GM18508 (cell line): ENCODE measurements around the gene F8.
"Not testable (repeated sequence)": the region's sequence is repeated elsewhere in the genome, so short reads cannot be mapped to it uniquely, and the experiment has no call there.

Experiments
- ATAC-seq: cut with Tn5 transposase; IDR thresholded peaks from one replicate; pipeline ENCODE4 v1.9.1; 2021; ENCODE audit warnings: moderate number of reproducible peaks; ENCODE audit not compliant: insufficient read depth, unreplicated experiment

Gene F8

DNA sequence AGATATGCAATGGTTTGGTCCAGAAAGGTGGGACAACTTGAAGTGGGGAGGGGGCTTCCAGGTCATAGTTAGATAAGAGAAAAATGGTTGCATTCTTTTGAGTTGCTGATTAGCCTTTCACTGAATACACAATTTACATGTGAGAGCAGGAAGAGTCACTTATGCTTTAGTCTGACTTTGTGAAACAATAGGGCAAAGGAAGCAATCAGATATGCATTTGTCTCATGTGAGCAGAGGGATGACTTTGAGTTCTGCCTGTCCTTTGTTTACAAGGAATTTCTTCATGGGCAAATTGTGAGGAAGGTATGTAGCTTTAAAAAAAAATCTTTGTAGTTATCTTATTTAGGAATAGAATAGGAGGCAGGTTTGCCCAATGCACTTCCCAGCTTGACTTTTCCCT lies 201.0 kb downstream of the F8 start:
- no peak for ATAC-seq

- ATAC-seq = no peak
These were observed 202.7 kb downstream of the F8 start for GRCh38 chrX:154819771-154820341.

GRCh38 chrX:154818916-154819770 lies 203.4 kb downstream of the F8 start:
- ATAC-seq = no peak

DNA sequence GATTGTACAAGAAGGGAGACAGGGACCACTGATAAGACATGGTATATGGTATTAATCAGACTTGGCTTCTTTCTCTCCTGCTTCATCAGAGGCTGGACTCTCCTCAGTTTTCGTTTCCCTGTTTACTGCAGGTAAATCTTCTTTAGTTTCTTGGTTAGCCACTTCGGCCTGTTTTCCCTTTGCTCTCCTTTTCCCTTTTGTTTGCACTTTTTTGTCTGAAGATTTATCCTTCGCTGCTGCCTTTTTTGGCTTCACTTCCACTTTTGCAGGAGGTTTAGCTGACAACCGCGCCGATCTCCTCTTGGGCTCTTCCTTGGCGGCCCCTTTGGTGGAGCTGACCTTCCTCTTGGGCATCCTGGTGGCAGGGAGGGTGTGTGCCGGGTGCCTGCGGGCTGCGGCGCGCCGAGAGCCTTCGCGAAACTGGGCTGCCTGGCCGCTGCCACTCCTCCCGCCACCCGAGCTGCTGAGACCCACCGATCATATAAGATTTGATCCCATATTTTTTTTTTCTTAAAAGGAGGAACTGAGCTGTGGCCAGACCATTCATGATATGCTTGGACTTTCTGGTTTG lies 205.4 kb downstream of the F8 start:
- not testable (repeated sequence) for ATAC-seq

GRCh38 chrX:154816326-154816898 lies 206.1 kb downstream of the F8 start:
- ATAC-seq = not testable (repeated sequence)

DNA sequence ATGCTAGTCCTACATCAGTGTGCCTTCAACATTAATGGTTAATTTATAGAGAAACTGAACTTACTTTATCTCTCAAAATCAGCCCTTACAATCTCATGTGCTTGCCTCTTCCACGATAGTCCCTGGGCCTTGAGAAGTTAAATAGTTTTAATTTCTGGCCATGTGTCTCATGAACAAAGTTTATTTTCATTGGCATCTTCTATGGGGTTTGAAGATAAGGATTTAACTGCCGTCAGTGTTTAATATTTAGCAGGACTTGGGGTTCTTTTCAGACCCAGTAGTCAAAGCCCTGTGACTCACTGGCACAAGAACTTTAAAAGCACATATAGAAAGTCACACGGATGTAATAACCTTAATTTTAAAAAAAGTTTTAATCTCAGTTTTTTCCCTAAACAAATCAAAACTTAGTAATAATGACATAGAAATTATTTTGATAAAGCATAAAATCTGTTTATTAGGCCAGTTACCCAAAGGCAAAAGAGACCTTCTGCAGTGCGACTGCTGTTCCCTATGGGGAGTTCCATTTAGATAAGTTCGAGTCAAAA lies 207.2 kb downstream of the F8 start:
- no peak for ATAC-seq

DNA sequence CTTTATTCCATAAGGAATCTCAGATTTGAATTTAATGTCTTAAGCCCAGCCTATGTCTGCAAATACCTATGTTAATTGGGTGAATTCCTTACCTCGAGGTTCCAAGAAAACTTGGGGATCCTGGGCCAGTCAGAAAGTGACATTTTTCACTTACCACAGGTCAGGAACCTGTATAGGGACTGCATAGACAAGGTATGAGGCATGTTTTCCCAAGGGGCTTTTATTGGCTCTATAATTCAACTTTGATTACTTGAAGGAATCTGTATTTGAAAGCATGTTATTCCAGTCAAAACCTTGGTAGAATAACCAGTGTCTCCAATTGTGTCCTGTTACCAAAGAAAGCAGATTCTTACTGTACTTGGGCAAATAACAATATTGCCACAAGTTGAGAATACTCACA lies 208.7 kb downstream of the F8 start:
- ATAC-seq = no peak

DNA sequence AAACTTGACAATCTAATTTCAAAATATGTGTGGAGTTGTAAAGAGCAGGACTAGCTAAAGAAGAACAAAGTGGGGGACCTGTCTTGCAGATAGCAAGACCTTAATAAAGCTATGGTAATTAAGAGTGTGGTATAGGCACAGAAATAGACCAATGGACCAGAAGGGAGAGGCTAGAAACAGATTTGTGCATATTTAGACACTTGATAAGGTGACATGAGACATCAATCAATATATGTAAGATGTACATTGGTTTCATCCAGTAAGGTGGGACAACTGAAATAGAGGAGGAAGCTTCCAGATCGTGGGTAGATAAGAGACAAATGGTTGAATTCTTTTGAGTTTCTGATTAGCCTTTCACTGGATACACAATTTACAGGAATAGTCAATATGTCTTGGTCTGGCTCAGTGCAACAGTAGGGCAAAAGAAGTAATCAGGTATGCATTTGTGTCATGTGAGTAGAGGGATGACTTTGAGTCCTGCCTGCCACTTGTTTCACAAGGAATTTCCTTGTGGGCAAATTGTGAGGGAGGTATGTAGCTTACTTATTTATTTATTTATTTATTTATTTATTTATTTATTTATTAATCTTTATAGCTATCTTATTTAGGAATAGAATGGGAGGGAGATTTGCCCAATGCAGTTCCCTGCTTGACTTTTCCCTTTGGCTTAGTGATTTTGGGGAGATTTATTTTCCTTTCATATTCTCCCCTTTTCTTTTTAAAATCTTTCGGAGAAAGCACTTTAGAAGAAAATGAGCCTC lies 210.0 kb downstream of the F8 start:
- ATAC-seq = no peak

DNA sequence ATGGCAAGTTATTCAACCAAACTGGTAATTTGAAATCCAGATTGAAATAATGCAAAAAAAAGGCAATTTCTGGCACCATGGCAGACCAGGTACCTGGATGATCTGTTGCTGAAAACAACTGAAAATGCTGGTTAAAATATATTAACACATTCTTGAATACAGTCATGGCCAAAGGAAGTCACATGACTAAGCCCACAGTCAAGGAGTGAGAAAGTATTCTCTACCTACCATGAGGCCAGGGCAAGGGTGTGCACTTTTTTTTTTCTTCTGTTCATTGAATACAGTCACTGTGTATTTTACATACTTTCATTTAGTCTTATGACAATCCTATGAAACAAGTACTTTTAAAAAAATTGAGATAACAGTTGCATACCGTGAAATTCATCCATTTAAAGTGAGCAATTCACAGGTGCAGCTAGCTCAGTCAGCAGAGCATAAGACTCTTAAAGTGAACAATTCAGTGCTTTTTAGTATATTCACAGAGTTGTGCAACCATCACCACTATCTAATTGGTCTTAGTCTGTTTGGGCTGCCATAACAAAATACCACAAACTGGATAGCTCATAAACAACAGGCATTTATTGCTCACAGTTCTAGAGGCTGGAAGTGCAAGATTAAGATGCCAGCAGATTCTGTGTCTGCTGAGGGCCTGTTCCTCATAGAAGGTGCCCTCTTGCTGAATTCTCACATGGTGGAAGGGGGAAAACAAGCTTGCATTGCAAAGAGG lies 212.4 kb downstream of the F8 start:
- ATAC-seq = no peak

GRCh38 chrX:154806837-154807501 lies 215.6 kb downstream of the F8 start:
- no peak for ATAC-seq

DNA sequence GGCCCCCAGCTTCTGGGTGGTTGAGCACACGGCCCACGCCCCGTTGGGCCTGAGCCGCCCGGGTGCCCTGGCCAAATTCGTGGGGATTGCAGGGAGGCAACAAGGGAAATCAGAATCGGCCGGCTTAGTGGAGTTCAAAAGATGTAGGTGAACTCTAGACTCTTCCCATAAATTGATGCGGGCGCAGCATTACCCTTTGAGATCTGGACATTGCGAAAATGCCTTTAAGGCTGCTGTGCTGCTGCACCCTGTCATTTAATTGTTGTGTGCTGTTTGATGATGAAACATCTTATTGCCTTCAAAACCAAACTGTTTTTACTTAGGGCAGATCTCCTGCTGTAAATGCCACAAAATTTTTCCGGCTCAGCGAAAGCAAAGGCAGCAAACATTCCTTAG lies 216.8 kb downstream of the F8 start:
- ATAC-seq = no peak

- ATAC-seq = no peak
These were observed 217.4 kb downstream of the F8 start, which contains the start of gene MPP1 for GRCh38 chrX:154804957-154805695. MPP1 (minus strand) TSS chrX:154805485; CDS start chrX:154805373, 112 bp downstream.

GRCh38 chrX:154804261-154804956 lies 218.1 kb downstream of the F8 start:
- ATAC-seq = no peak

DNA sequence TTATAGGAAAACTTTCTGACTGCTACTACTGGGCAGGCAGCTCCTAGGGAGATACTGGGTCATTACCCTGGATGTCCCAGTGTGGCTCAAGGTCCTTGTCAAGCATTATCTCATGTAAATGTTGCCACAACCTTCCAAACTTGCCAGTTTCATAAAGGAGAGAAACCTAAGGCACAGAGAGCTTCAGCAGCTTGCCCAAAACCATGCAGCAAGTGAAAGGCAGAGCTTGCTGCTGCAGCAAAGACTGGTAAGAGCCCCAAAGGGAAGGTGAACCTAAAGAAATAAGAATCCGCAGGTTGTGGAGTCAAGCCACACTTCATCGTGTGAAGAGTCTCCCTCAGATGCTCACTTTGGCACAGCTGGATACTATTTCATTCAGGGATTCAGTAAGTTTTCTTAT lies 219.6 kb downstream of the F8 start:
- ATAC-seq = no peak

GRCh38 chrX:154800478-154801210 lies 221.9 kb downstream of the F8 start:
- ATAC-seq = no peak

DNA sequence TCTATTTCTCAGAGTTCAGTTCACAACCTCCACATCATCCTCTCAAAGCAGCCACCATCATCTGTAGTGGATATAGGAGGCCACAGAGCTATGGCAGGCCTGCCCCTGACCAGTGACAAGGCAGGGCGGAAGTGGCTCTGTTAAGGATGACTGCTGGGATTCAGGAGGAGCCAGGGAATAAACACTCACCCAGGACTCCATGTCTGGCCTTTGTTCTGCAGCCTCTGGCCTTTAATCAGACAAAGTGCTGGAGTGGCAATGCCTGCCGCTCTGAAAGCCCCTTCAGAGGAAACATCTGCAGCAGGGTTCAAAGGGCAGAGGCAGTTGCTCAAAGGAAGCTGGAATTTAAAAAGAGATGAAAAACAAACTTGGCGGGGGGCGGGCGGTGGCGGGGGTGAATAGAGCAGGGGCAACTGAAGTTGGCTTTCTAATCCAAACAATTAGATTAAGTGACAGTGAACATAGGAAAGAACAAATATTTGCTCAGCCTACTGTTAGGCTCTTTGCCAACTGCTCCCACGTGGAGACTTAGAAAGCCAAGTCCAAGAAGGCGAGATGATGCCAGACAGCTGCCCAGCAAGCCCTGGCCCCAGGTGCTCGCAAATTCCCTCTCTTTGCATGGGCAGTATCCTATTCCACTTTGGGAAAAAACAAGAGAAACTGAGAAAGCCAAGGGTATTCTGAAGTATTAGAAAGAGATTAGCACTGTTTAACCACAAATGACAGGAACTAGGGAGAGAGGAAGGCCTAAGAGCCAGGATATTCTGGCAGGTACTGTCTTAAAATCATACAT lies 222.8 kb downstream of the F8 start:
- no peak for ATAC-seq
